HG03139 (cell line): ENCODE data around the gene PAX3.
A peak's percentile ranks its signal among the peaks of the same experiment; 100 is the strongest.

Experiments
- ATAC-seq: cut with Tn5 transposase; IDR thresholded peaks from one replicate; pipeline ENCODE4 v1.9.1; 2021; ENCODE audit not compliant: unreplicated experiment

The PAX3 gene

GRCh38 chr2:222271854-222272253 is 26.9 kb downstream of the PAX3 start:
- ATAC-seq = no peak

- ATAC-seq = no peak
Measured at GRCh38 chr2:222270396-222270795, 28.4 kb downstream of the PAX3 start.

- ATAC-seq = no peak
Measured at GRCh38 chr2:222269132-222269531, 29.7 kb downstream of the PAX3 start.

GRCh38 chr2:222268311-222268990 is 30.3 kb downstream of the PAX3 start:
- ATAC-seq = no peak

GRCh38 chr2:222264791-222265320 is 33.9 kb downstream of the PAX3 start:
- no peak for ATAC-seq

GRCh38 chr2:222261504-222261903 is 37.3 kb downstream of the PAX3 start:
- ATAC-seq = no peak

- no peak for ATAC-seq
Measured at GRCh38 chr2:222257645-222258044, 41.2 kb downstream of the PAX3 start.

GRCh38 chr2:222256250-222256649 is 42.5 kb downstream of the PAX3 start:
- ATAC-seq = no peak

GRCh38 chr2:222255090-222255489 is 43.7 kb downstream of the PAX3 start:
- no peak for ATAC-seq

GRCh38 chr2:222250313-222250712 is 48.5 kb downstream of the PAX3 start:
- no peak for ATAC-seq

- ATAC-seq = no peak
Measured at GRCh38 chr2:222249444-222249843, 49.4 kb downstream of the PAX3 start.

- ATAC-seq = no peak
Measured at GRCh38 chr2:222248818-222249217, 50.0 kb downstream of the PAX3 start.

- ATAC-seq = no peak
Measured at GRCh38 chr2:222248256-222248655, 50.5 kb downstream of the PAX3 start.

- ATAC-seq = peak; percentile 77
Measured at GRCh38 chr2:222242532-222242931, 56.3 kb downstream of the PAX3 start.

- no peak for ATAC-seq
Measured at GRCh38 chr2:222241128-222241870, 57.5 kb downstream of the PAX3 start.

- no peak for ATAC-seq
Measured at GRCh38 chr2:222240676-222241049, 58.1 kb downstream of the PAX3 start.

- ATAC-seq = no peak
Measured at GRCh38 chr2:222239945-222240675, 58.7 kb downstream of the PAX3 start.

GRCh38 chr2:222239091-222239490 is 59.7 kb downstream of the PAX3 start:
- no peak for ATAC-seq

GRCh38 chr2:222238072-222238471 is 60.7 kb downstream of the PAX3 start:
- ATAC-seq = no peak

GRCh38 chr2:222232839-222233238 is 66.0 kb downstream of the PAX3 start:
- ATAC-seq = no peak

- no peak for ATAC-seq
Measured at GRCh38 chr2:222232372-222232771, 66.4 kb downstream of the PAX3 start.

- no peak for ATAC-seq
Measured at GRCh38 chr2:222228054-222228453, 70.7 kb downstream of the PAX3 start.
